HepG2 (cell line): ENCODE data around the gene CCS. TPM values are rescaled to one million over a fixed set of nuclear protein-coding genes. Genes with fewer than 3 reads are reported as not detected.
A peak's percentile ranks its signal among the peaks of the same experiment; 100 is the strongest.

ENCODE experiments used
- ATF4 ChIP-seq, 2 experiments: fragments of 450-650 bp in 1 of 2; sonication (generic) in 1 of 2; formaldehyde crosslinking; IDR thresholded peaks; 2 replicates each; pipeline versions ENCODE4 v1.5.0 to v1.8.0; 2020 to 2022; ENCODE audit warnings: mild to moderate bottlenecking in 1 of 2, missing genetic modification reagents in 1 of 2
- ELF1 ChIP-seq: sonication (generic); formaldehyde crosslinking; IDR thresholded peaks from 2 replicates; pipeline ENCODE4 v1.4.0; 2020; ENCODE audit warnings: missing genetic modification reagents
- LRRFIP1 ChIP-seq: sonication (generic); formaldehyde crosslinking; conservative IDR thresholded peaks from 2 replicates; pipeline ENCODE4 v1.4.0; 2020; ENCODE audit warnings: missing genetic modification reagents
- MIER3 ChIP-seq: IDR thresholded peaks from 2 replicates; pipeline ENCODE4 v1.6.1; 2016; ENCODE audit warnings: missing compliant biosample characterization, borderline replicate concordance
- NCOA2 ChIP-seq: sonication (generic); formaldehyde crosslinking; IDR thresholded peaks from 2 replicates; pipeline ENCODE4 v1.8.0; 2022; ENCODE audit warnings: inconsistent platforms
- PHF5A ChIP-seq: IDR thresholded peaks from one replicate; pipeline ENCODE4 v1.6.1; 2018; ENCODE audit warnings: low read depth, missing genetic modification reagents; ENCODE audit not compliant: unreplicated experiment
- REPIN1 ChIP-seq: sonication (generic); formaldehyde crosslinking; IDR thresholded peaks from 2 replicates; pipeline ENCODE4 v1.8.0; 2022; ENCODE audit warnings: missing genetic modification reagents, low read depth, mild to moderate bottlenecking, borderline replicate concordance
- ZBTB14 ChIP-seq: sonication (generic); formaldehyde crosslinking; IDR thresholded peaks from 2 replicates; pipeline ENCODE4 v1.4.0; 2020; ENCODE audit warnings: missing genetic modification reagents
- ZBTB20 ChIP-seq: sonication (generic); formaldehyde crosslinking; IDR thresholded peaks from 2 replicates; pipeline ENCODE4 v1.8.1; 2023; ENCODE audit warnings: missing genetic modification reagents, low read depth, mild to moderate bottlenecking, borderline replicate concordance
- ZFP82 ChIP-seq: sonication (generic); formaldehyde crosslinking; IDR thresholded peaks from 2 replicates; pipeline ENCODE4 v1.5.1; 2020; ENCODE audit warnings: mild to moderate bottlenecking, missing genetic modification reagents, borderline replicate concordance
- ZNF180 ChIP-seq: sonication (generic); formaldehyde crosslinking; IDR thresholded peaks from 2 replicates; pipeline ENCODE4 v1.4.0; 2020; ENCODE audit warnings: low read depth, missing genetic modification reagents, borderline replicate concordance
- ZNF260 ChIP-seq: sonication (generic); formaldehyde crosslinking; IDR thresholded peaks from 2 replicates; pipeline ENCODE4 v1.4.0; 2020; ENCODE audit warnings: missing genetic modification reagents, low read depth, mild to moderate bottlenecking, borderline replicate concordance
- ZNF441 ChIP-seq: sonication (generic); formaldehyde crosslinking; IDR thresholded peaks from 2 replicates; pipeline ENCODE4 v1.7.0; 2021; ENCODE audit warnings: missing genetic modification reagents, borderline replicate concordance
- ZNF468 ChIP-seq: sonication (generic); formaldehyde crosslinking; IDR thresholded peaks from 2 replicates; pipeline ENCODE4 v1.8.0; 2022; ENCODE audit warnings: mild to moderate bottlenecking, moderate library complexity, missing genetic modification reagents
- ZNF646 ChIP-seq: sonication (generic); formaldehyde crosslinking; IDR thresholded peaks from 2 replicates; pipeline ENCODE4 v1.9.0; 2021; ENCODE audit warnings: mild to moderate bottlenecking, missing genetic modification reagents
- ZSCAN12 ChIP-seq: sonication (generic); formaldehyde crosslinking; IDR thresholded peaks from 2 replicates; pipeline ENCODE4 v1.9.0; 2021; ENCODE audit warnings: mild to moderate bottlenecking, missing genetic modification reagents
- polyA plus RNA-seq, 8 experiments: library from polyadenylated mRNA; depleted of rRNA in 3 of 8; stranded (reverse) in 7 of 8; unstranded in 1 of 8; fragments of >200 nt; fragmentation: Illumina TruSeq in 4 of 8; extraction: Trizol in 4 of 8; gene quantifications; 2 replicates each; pipeline versions ENCODE4 v1.2.1 to v1.2.3, GENCODE V29; 2011 to 2016; ENCODE audit warnings: low read depth in 4 of 8, missing spikeins in 1 of 8, mixed read lengths in 1 of 8; ENCODE audit not compliant: insufficient read depth in 1 of 8
- total RNA-seq, 5 experiments: library from RNA; depleted of rRNA; stranded (reverse); fragments of >200 nt; fragmentation: Illumina TruSeq; extraction: Trizol; gene quantifications; 2 replicates each; pipeline ENCODE4 v1.2.3, GENCODE V29; 2016; ENCODE audit warnings: low read depth in 1 of 5

The CCS gene
- total and polyA plus RNA-seq, 2 of the 13 experiments (the other 11 are each of a cell fraction or from before 2014, with no cell fraction given) = 25.4 to 44.6 TPM

- 0 out of 2 replicates have a peak, but pooled peaks have one; percentile 28 for TF ChIP-seq ZNF646 (CRISPR knock-in tag)
- no peak for TF ChIP-seq ZNF260 (CRISPR knock-in tag)
- TF ChIP-seq MIER3 = no peak
- no peak for TF ChIP-seq ZSCAN12
- no peak for TF ChIP-seq ZNF180 (CRISPR knock-in tag)
- TF ChIP-seq NCOA2 = peak; percentile 8; the same call in 1 of the 2 replicates
- TF ChIP-seq ZBTB20 (CRISPR knock-in tag) = no peak; the same call in 1 of the 2 replicates
- no peak for TF ChIP-seq ATF4 (CRISPR knock-in tag; IDR thresholded peaks at IDR 0.05)
- TF ChIP-seq LRRFIP1 (CRISPR knock-in tag) = no peak
- no peak; the same call in 1 of the 2 replicates for TF ChIP-seq ZNF441
- TF ChIP-seq ZFP82 (CRISPR knock-in tag) = 0 out of 2 replicates have a peak, but pooled peaks have one; percentile 40
- no peak for TF ChIP-seq ELF1 (CRISPR knock-in tag)
- peak; percentile 38; the same call in 1 of the 2 replicates for TF ChIP-seq REPIN1 (CRISPR knock-in tag)
- TF ChIP-seq ZBTB14 (CRISPR knock-in tag) = no peak
- peak; percentile 25 for TF ChIP-seq PHF5A (CRISPR knock-in tag)
- 0 out of 2 replicates have a peak, but pooled peaks have one; percentile 26 for TF ChIP-seq ZNF468
Measured at GRCh38 chr11:66638177-66639065, 45.4 kb downstream of the CCS start, which contains the start of gene RBM4 (continued).
